Colonic mucosa (tissue), 4 donors: ENCODE results near the gene NBEAL1. TPM values are rescaled to one million over a fixed set of nuclear protein-coding genes. Genes with fewer than 3 reads are reported as not detected.
"Not testable (repeated sequence)": the region's sequence is repeated elsewhere in the genome, so short reads cannot be mapped to it uniquely, and the experiment has no call there.

Experiments used
- DNase-seq: peaks from one replicate; pipeline ENCODE4 v3.0.0-alpha.2; 2020
- H3K27ac ChIP-seq: fragments of 200-600 bp; one replicate; pipeline ENCODE4 v1.8.0; 2021
- H3K27me3 ChIP-seq: fragments of 200-600 bp; one replicate; pipeline ENCODE4 v1.8.0; 2021
- H3K36me3 ChIP-seq: fragments of 200-600 bp; one replicate; pipeline ENCODE4 v1.8.0; 2021
- H3K4me1 ChIP-seq: fragments of 200-600 bp; one replicate; pipeline ENCODE4 v1.8.0; 2021; ENCODE audit warnings: mild to moderate bottlenecking
- H3K4me3 ChIP-seq: fragments of 200-600 bp; one replicate; pipeline ENCODE4 v1.8.0; 2021
- H3K9ac ChIP-seq, 2 donors: one replicate each; pipeline ENCODE4 v1.7.0; 2013; ENCODE audit warnings: control low read depth in 2 of 2, low read depth in 2 of 2, low read length in 2 of 2
- H3K9me3 ChIP-seq: fragments of 200-600 bp; one replicate; pipeline ENCODE4 v1.8.0; 2021
- CTCF ChIP-seq: fragments of 200-600 bp; IDR thresholded peaks from one replicate; pipeline ENCODE4 v1.8.0; 2022; ENCODE audit warnings: antibody characterized with exemption, mild to moderate bottlenecking
- intact Hi-C: fragments of 100-400 bp; cut with DNase I; formaldehyde crosslinking; loops from one replicate; pipeline ENCODE4 v1.14.1; 2022
- total RNA-seq, 2 donors: library from RNA; stranded (reverse); fragmentation: NEBNext Ultra II Directional in 1 of 2; extraction: Animal tissue kit (Norgen Biotek cat#: 25700) in 1 of 2; gene quantifications; one replicate each; pipeline ENCODE4 v1.2.1, GENCODE V29; 2021
- donor health status: healthy.
- donor health status: DM: no; HTN: no; CAD: no.
- donor health status: DM: no; HTN: no; CAD: no.

The NBEAL1 gene
- total RNA-seq, 2 donors from 2014 or later: 61.8 to 72.7 TPM

DNA sequence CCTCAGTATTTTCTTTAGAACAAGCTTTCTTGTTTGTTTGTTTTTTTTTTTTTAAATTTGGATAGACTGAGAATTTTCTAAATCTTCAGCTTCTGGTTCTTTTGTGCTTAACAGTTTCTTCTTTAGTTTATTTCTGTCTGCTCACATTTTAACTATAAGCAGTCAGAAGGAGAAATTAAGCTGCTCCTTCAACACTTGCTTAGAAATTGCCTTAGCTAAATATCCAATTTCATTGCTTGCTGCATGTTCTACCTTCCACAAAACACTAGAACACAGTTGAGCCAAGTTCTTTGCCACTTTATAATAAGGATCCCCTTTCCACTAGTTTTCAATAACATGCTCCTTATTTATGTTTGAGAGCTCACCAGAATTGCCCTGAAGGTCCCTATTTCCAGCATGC, 57.7 kb downstream of the NBEAL1 start:
- no peaks in the 10 kb centered on the region for H3K9me3 ChIP-seq
- intact Hi-C loops: no loop called here
- H3K9ac ChIP-seq: no peak overlapping the region
- no peak for TF ChIP-seq CTCF
- H3K36me3 ChIP-seq: no peaks in the 10 kb centered on the region
- H3K27me3 ChIP-seq: no peaks in the 10 kb centered on the region
- no peaks in the 10 kb centered on the region for H3K4me1 ChIP-seq
- DNase-seq: no peak
- H3K4me3 ChIP-seq: no peak overlapping the region
- no peak overlapping the region for H3K27ac ChIP-seq

GRCh38 chr2:203077451-203077850, 62.8 kb downstream of the NBEAL1 start:
- H3K9ac ChIP-seq: no peak overlapping the region
- H3K36me3 ChIP-seq: no peaks in the 10 kb centered on the region
- no peak overlapping the region for H3K4me3 ChIP-seq
- DNase-seq: no peak
- H3K27me3 ChIP-seq: no peaks in the 10 kb centered on the region
- TF ChIP-seq CTCF: no peak
- intact Hi-C loops: no loop called here
- H3K4me1 ChIP-seq: no peaks in the 10 kb centered on the region
- no peaks in the 10 kb centered on the region for H3K9me3 ChIP-seq
- H3K27ac ChIP-seq: no peak overlapping the region

- H3K9ac ChIP-seq: no peak overlapping the region
- intact Hi-C loops: no loop called here
- no peaks in the 10 kb centered on the region for H3K4me1 ChIP-seq
- no peak for TF ChIP-seq CTCF
- no peak overlapping the region for H3K4me3 ChIP-seq
- no peak for DNase-seq
- H3K36me3 ChIP-seq: no peaks in the 10 kb centered on the region
- no peak overlapping the region for H3K27ac ChIP-seq
- H3K9me3 ChIP-seq: no peaks in the 10 kb centered on the region
- no peaks in the 10 kb centered on the region for H3K27me3 ChIP-seq
Observed at GRCh38 chr2:203080447-203081045, 65.9 kb downstream of the NBEAL1 start.

DNA sequence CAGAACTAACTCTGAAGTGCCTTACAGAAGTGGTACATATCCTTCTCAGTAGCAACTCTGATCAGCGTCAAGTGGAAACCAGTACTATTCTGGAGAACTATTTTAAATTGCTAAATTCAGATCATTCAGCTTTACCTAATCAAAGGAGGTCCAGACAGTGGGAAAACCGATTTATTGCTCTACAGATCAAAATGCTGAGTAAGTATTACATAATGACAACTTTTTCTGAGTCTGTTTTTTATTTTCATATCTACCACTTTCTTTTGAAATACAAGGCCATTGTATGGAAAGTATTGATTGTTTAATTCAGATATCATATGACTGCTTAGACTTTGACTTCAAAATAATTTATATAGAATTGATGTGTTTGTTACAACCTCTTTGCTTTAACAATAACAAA, 68.7 kb downstream of the NBEAL1 start:
- TF ChIP-seq CTCF: no peak
- H3K36me3 ChIP-seq: no peaks in the 10 kb centered on the region

DNA sequence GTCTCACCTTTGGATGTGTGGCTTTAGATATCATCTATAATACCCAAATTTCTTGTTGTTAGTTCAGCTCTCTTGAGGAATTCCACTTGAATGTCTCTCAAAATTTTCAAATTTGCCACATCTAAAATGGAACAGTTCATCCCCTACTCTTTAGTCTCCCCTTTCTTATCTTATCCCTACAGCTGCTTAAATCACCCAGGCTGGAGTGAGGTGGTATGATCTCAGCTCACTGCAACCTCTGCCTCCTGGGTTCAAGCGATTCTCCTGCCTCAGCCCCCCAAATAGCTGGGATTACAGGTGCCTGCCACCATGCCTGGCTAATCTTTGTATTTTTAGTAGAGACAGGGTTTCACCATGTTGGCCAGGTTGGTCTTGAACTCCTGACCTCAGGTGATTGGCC, 71.7 kb downstream of the NBEAL1 start:
- H3K36me3 ChIP-seq, H3K9me3 ChIP-seq, H3K4me3 ChIP-seq, H3K4me1 ChIP-seq, H3K27ac ChIP-seq, H3K9ac ChIP-seq, intact Hi-C loops, H3K27me3 ChIP-seq, DNase-seq: not testable (repeated sequence)

More for the DNA sequence above, 68.7 kb downstream of the NBEAL1 start:
- no peaks in the 10 kb centered on the region for H3K4me1 ChIP-seq
- no peaks in the 10 kb centered on the region for H3K27me3 ChIP-seq
- no peak overlapping the region for H3K9ac ChIP-seq
- H3K27ac ChIP-seq: no peak overlapping the region
- intact Hi-C loops: no loop called here
- DNase-seq: no peak
- no peak overlapping the region for H3K4me3 ChIP-seq
- no peaks in the 10 kb centered on the region for H3K9me3 ChIP-seq

- H3K27ac ChIP-seq, DNase-seq, H3K36me3 ChIP-seq, intact Hi-C loops, H3K9me3 ChIP-seq, H3K27me3 ChIP-seq, H3K9ac ChIP-seq, H3K4me1 ChIP-seq, H3K4me3 ChIP-seq: not testable (repeated sequence)
Observed at GRCh38 chr2:203090721-203091120, 76.0 kb downstream of the NBEAL1 start.
